AG10803 (cell line): ENCODE results near the gene IL17RB.

Experiments
- DNase-seq: peaks from one replicate; pipeline ENCODE4 v3.0.0; 2010; ENCODE audit warnings: low read depth
- H3K4me3 ChIP-seq: 2 replicates; pipeline ENCODE4 v1.5.1; 2011; ENCODE audit warnings: mild to moderate bottlenecking, low read length, control low read depth
- TF ChIP-seq, protein P1 (sequence below): conservative IDR thresholded peaks from 2 replicates; pipeline ENCODE4 v1.5.1; 2011; ENCODE audit warnings: mild to moderate bottlenecking, low read length, control low read depth, inconsistent platforms

IL17RB gene

DNA sequence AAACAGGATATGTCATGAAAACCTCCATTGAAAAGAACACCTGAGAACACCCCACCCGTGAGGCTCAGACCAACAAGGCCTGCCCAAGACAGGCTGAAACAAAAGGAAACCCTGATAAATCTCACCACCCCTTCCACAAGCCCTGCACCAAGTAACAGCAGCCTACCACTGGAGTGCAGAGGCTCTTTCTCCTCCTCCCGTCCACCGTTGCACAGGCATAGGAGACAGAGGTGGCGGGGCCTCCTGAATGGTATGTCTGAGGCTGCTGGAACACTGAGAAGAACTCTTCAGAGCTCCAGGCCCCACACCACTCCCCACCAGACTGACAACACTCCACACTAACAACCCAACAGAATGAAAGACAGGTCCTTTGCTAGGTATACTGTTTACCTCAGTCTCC lies 21.6 kb upstream of the IL17RB start:
- H3K4me3 ChIP-seq: no peak overlapping the region
- TF ChIP-seq, protein P1, sequence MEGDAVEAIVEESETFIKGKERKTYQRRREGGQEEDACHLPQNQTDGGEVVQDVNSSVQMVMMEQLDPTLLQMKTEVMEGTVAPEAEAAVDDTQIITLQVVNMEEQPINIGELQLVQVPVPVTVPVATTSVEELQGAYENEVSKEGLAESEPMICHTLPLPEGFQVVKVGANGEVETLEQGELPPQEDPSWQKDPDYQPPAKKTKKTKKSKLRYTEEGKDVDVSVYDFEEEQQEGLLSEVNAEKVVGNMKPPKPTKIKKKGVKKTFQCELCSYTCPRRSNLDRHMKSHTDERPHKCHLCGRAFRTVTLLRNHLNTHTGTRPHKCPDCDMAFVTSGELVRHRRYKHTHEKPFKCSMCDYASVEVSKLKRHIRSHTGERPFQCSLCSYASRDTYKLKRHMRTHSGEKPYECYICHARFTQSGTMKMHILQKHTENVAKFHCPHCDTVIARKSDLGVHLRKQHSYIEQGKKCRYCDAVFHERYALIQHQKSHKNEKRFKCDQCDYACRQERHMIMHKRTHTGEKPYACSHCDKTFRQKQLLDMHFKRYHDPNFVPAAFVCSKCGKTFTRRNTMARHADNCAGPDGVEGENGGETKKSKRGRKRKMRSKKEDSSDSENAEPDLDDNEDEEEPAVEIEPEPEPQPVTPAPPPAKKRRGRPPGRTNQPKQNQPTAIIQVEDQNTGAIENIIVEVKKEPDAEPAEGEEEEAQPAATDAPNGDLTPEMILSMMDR: no peak
- no peak for DNase-seq

DNA sequence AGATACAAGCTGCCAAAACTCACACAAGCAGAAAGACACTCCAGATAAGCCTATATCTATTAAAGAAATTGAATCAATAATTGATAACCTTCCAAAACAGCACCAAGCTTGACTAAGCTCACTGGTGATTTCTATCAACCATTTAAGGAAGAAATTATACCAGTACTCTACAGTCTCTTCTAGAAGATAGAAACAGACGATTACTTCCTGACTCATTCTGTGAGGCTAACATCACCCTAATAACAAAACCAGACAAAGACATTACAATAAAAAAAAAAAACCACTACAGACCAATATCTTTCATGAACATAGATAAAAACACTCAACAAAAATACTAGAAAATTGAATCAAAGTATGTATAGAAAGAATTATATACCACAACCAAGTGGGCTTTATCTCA lies 20.3 kb upstream of the IL17RB start:
- TF ChIP-seq, protein P1: no peak
- H3K4me3 ChIP-seq: no peak overlapping the region
- no peak for DNase-seq

GRCh38 chr3:53828581-53828980 lies 17.8 kb upstream of the IL17RB start:
- DNase-seq: no peak
- TF ChIP-seq, protein P1: no peak
- H3K4me3 ChIP-seq: no peak overlapping the region

DNA sequence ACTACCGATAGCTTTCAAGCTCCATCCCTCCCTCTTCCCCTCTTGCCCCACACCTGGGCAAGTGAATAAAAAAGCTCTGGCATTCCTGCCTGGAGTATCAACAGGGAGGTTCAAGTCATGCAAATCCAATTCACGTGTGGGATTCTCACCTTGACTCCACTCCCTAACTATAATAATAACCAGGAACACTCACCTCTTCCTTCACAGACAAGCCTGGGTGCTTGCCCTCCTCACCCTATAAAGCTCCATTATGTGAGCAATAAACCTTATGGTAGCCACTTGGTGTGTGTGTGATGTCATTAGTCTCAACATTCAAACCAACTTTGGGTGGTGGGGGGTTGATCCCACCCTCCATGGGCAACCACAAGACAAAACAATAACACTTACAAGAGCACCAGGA lies 16.8 kb upstream of the IL17RB start:
- no peak overlapping the region for H3K4me3 ChIP-seq
- DNase-seq: no peak
- TF ChIP-seq, protein P1: no peak

DNA sequence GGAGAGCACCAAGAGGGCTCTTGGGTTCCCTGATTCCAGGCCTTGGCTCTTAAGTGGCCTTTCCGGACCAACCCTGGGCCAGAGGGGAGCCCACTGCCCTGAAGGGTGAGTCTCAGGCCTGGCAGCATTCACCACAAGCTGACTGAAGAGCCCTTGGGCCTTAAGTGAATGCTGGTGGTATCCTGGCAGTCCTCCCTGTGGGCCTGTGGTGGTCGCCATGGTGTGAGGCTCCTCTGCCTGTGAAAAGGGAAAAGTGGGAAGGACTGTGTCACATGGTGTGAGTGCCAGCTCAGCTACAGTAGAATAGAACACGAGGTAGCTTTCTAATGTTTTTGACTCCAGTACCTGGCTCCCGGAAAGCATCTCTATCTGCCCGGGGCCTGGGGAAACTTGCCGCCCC lies 15.4 kb upstream of the IL17RB start:
- TF ChIP-seq, protein P1: no peak
- DNase-seq: no peak
- H3K4me3 ChIP-seq: no peak overlapping the region

GRCh38 chr3:53833053-53833645 lies 13.2 kb upstream of the IL17RB start:
- H3K4me3 ChIP-seq: no peak overlapping the region
- TF ChIP-seq, protein P1: no peak
- DNase-seq: no peak

- TF ChIP-seq, protein P1: no peak
- no peak overlapping the region for H3K4me3 ChIP-seq
- no peak for DNase-seq
Observed at GRCh38 chr3:53833700-53834099, 12.7 kb upstream of the IL17RB start.
